GM23248 (cell line): Measurements from ENCODE around the gene PREX1. TPM values are rescaled to one million over a fixed set of nuclear protein-coding genes. Genes with fewer than 3 reads are reported as not detected.
A peak's percentile ranks its signal among the peaks of the same experiment; 100 is the strongest.

Experiments used
- DNase-seq: peaks from one replicate; pipeline ENCODE4 v3.0.0-alpha.2; 2015
- H2AFZ ChIP-seq: fragments of 200-600 bp; sonication (generic); 2 replicates; pipeline ENCODE4 v1.6.1; 2016; ENCODE audit warnings: antibody characterized with exemption
- H3F3A ChIP-seq: fragments of 200-600 bp; sonication (generic); 2 replicates; pipeline ENCODE4 v1.6.1; 2016; ENCODE audit warnings: mild to moderate bottlenecking, antibody characterized with exemption, mixed run types; ENCODE audit not compliant: insufficient read depth
- H3K27ac ChIP-seq: fragments of 200-600 bp; sonication (generic); 2 replicates; pipeline ENCODE4 v1.5.1; 2016; ENCODE audit warnings: mild to moderate bottlenecking
- H3K27me3 ChIP-seq: fragments of 200-600 bp; sonication (generic); replicated peaks from 2 replicates; pipeline ENCODE4 v1.6.1; 2016; ENCODE audit warnings: mild to moderate bottlenecking; ENCODE audit not compliant: insufficient read depth
- H3K36me3 ChIP-seq: fragments of 200-600 bp; sonication (generic); 2 replicates; pipeline ENCODE4 v1.6.1; 2016; ENCODE audit warnings: low read depth, mild to moderate bottlenecking
- H3K4me1 ChIP-seq: fragments of 200-600 bp; sonication (generic); 2 replicates; pipeline ENCODE4 v1.6.1; 2016; ENCODE audit warnings: mild to moderate bottlenecking; ENCODE audit not compliant: insufficient read depth
- H3K4me2 ChIP-seq: fragments of 200-600 bp; sonication (generic); one replicate; pipeline ENCODE4 v1.6.1; 2016; ENCODE audit warnings: mild to moderate bottlenecking; ENCODE audit not compliant: unreplicated experiment
- H3K4me3 ChIP-seq: fragments of 200-600 bp; sonication (generic); 2 replicates; pipeline ENCODE4 v1.5.1; 2016; ENCODE audit warnings: mild to moderate bottlenecking
- H3K79me2 ChIP-seq: fragments of 200-600 bp; sonication (generic); 2 replicates; pipeline ENCODE4 v1.6.1; 2016; ENCODE audit warnings: mild to moderate bottlenecking; ENCODE audit not compliant: insufficient read depth
- H3K9ac ChIP-seq: fragments of 200-600 bp; sonication (generic); 2 replicates; pipeline ENCODE4 v1.6.1; 2016; ENCODE audit warnings: mild to moderate bottlenecking
- H3K9me2 ChIP-seq: fragments of 200-600 bp; sonication (generic); 2 replicates; pipeline ENCODE4 v1.6.1; 2016; ENCODE audit warnings: mixed run types, mild to moderate bottlenecking, moderate library complexity; ENCODE audit not compliant: insufficient read depth
- H3K9me3 ChIP-seq: fragments of 200-600 bp; sonication (generic); one replicate; pipeline ENCODE4 v1.6.1; 2017; ENCODE audit warnings: low read depth
- H4K20me1 ChIP-seq: fragments of 200-600 bp; sonication (generic); 2 replicates; pipeline ENCODE4 v1.6.0; 2016; ENCODE audit not compliant: insufficient read depth
- EZH2 ChIP-seq: fragments of 200-600 bp; sonication (generic); IDR thresholded peaks from 2 replicates; pipeline ENCODE4 v1.6.1; 2018; ENCODE audit warnings: antibody characterized with exemption, mild to moderate bottlenecking; ENCODE audit not compliant: insufficient read depth, poor library complexity, severe bottlenecking
- EZH2phosphoT487 ChIP-seq: fragments of 200-600 bp; sonication (generic); IDR thresholded peaks from 2 replicates; pipeline ENCODE4 v1.6.1; 2018; ENCODE audit warnings: antibody characterized with exemption, moderate library complexity, mild to moderate bottlenecking, low read depth; ENCODE audit not compliant: insufficient read depth
- WGBS, 2 experiments: methylation state at CpG; one replicate each; pipeline ENCODE4 v1.1.6; 2015 to 2017; ENCODE audit warnings: low lambda C conversion rate in 2 of 2, low coverage in 1 of 2; ENCODE audit errors: missing lambda C conversion rate in 2 of 2; 5-methylcytosine and 5-hydroxymethylcytosine counted together
- in situ Hi-C: fragments of 300-500 bp; cut with MboI; formaldehyde crosslinking; loops from 2 replicates; pipeline ENCODE4 v1.15.0; 2020
- polyA plus RNA-seq: library from polyadenylated mRNA; unstranded; fragments of >200 nt; fragmentation: Nextera tagmentation; extraction: Ambion mirVana; gene quantifications from 2 replicates; pipeline ENCODE4 v1.2.1, GENCODE V29; 2016
- total RNA-seq: library from RNA; depleted of rRNA; stranded (reverse); fragments of >200 nt; shearing (Covaris generic); gene quantifications from 2 replicates; pipeline ENCODE4 v1.2.3, GENCODE V29; 2014

Gene PREX1
- total and polyA plus RNA-seq, 2 experiments from 2014 or later = 0.13 to 0.65 TPM

- H2AFZ ChIP-seq = no peak overlapping the region
- peaks cover 5% of the 10 kb centered on the region; the same call in 1 of the 2 replicates for H3F3A ChIP-seq
- H3K79me2 ChIP-seq = no peaks in the 10 kb centered on the region
- no peak for TF ChIP-seq EZH2
- TF ChIP-seq EZH2phosphoT487 = no peak
- in situ Hi-C loops = no loop called here
- H3K9me3 ChIP-seq = no peaks in the 10 kb centered on the region
- no peak for DNase-seq
- 90 to 98% methylated on average over 5 of the region's 5 CpGs for WGBS, 2 experiments
- H4K20me1 ChIP-seq = no peaks in the 10 kb centered on the region
- no peaks in the 10 kb centered on the region for H3K36me3 ChIP-seq
- no peak overlapping the region for H3K9ac ChIP-seq
- H3K27me3 ChIP-seq = no peaks in the 10 kb centered on the region
- no peaks in the 10 kb centered on the region for H3K9me2 ChIP-seq
- no peak overlapping the region for H3K4me3 ChIP-seq
- H3K4me1 ChIP-seq = peaks cover 12% of the 10 kb centered on the region
- H3K4me2 ChIP-seq = no peak overlapping the region
- no peak overlapping the region for H3K27ac ChIP-seq
Measured at GRCh38 chr20:48784273-48784641, 43.5 kb downstream of the PREX1 start.

GRCh38 chr20:48783533-48784272 lies 44.1 kb downstream of the PREX1 start:
- no peak for TF ChIP-seq EZH2
- TF ChIP-seq EZH2phosphoT487 = no peak
- Histone ChIP-seq H3K27ac (no peak overlapping the region), H3K4me1 (peaks cover 12% of the 10 kb centered on the region), H3K36me3 (no peaks in the 10 kb centered on the region), H2AFZ (no peak overlapping the region), H3K9ac (no peak overlapping the region), H3K4me2 (no peak overlapping the region), H3K9me3 (no peaks in the 10 kb centered on the region), H3K4me3 (no peak overlapping the region), H4K20me1 (no peaks in the 10 kb centered on the region), H3F3A (peaks cover 5% of the 10 kb centered on the region; the same call in 1 of the 2 replicates), H3K9me2 (no peaks in the 10 kb centered on the region), H3K79me2 (no peaks in the 10 kb centered on the region), H3K27me3 (no peaks in the 10 kb centered on the region)
- in situ Hi-C loops = no loop called here
- DNase-seq = peak; percentile 18
- WGBS, 2 experiments = 68 to 72% methylated on average over 9 of the region's 9 CpGs

GRCh38 chr20:48782901-48783308 lies 44.9 kb downstream of the PREX1 start:
- Histone ChIP-seq H3K4me3 (no peak overlapping the region), H3K79me2 (no peaks in the 10 kb centered on the region), H4K20me1 (no peaks in the 10 kb centered on the region), H3K9me2 (no peaks in the 10 kb centered on the region), H3K36me3 (no peaks in the 10 kb centered on the region), H3F3A (peaks cover 5% of the 10 kb centered on the region; the same call in 1 of the 2 replicates), H3K4me1 (peaks cover 7% of the 10 kb centered on the region), H3K27ac (no peak overlapping the region), H3K9ac (no peak overlapping the region), H3K4me2 (no peak overlapping the region), H3K9me3 (no peaks in the 10 kb centered on the region), H2AFZ (no peak overlapping the region), H3K27me3 (no peaks in the 10 kb centered on the region)
- in situ Hi-C loops = no loop called here
- DNase-seq = no peak
- TF ChIP-seq EZH2phosphoT487 (no peak), EZH2 (no peak)
- 90 to 92% methylated on average over 6 of the region's 6 CpGs for WGBS, 2 experiments

GRCh38 chr20:48782053-48782452 lies 45.7 kb downstream of the PREX1 start:
- Histone ChIP-seq H3K36me3 (no peaks in the 10 kb centered on the region), H3K79me2 (no peaks in the 10 kb centered on the region), H2AFZ (no peak overlapping the region), H3F3A (no peaks in the 10 kb centered on the region), H3K9me3 (no peaks in the 10 kb centered on the region), H3K4me1 (no peaks in the 10 kb centered on the region), H3K27ac (no peak overlapping the region), H3K4me3 (no peak overlapping the region), H3K4me2 (no peak overlapping the region), H4K20me1 (no peaks in the 10 kb centered on the region), H3K27me3 (no peaks in the 10 kb centered on the region), H3K9ac (no peak overlapping the region), H3K9me2 (no peaks in the 10 kb centered on the region)
- in situ Hi-C loops = no loop called here
- TF ChIP-seq EZH2phosphoT487 = no peak
- no peak for TF ChIP-seq EZH2
- 83 to 87% methylated on average over 4 of the region's 4 CpGs for WGBS, 2 experiments
- DNase-seq = no peak
